Prostate gland (tissue), 2 donors: ENCODE results near the gene PTDSS2.

Experiments used
- POLR2A ChIP-seq: fragments of 450-650 bp; IDR thresholded peaks from one replicate; pipeline ENCODE4 v1.6.1; 2016; ENCODE audit warnings: antibody characterized with exemption, mild to moderate bottlenecking
- POLR2AphosphoS5 ChIP-seq: sonication (generic); formaldehyde crosslinking; IDR thresholded peaks from one replicate; pipeline ENCODE4 v1.6.1; 2017; ENCODE audit warnings: antibody characterized with exemption
- TF ChIP-seq, protein P1 (sequence below), 4 experiments: fragments of 200-600 bp in 2 of 4; fragments of 450-650 bp in 2 of 4; sonication (generic) in 2 of 4; IDR thresholded peaks; 1 replicate in 3 of 4; 2 replicates in 1 of 4; pipeline ENCODE4 v1.5.1; 2016 to 2019; ENCODE audit warnings: antibody characterized with exemption in 4 of 4, mild to moderate bottlenecking in 2 of 4, moderate library complexity in 2 of 4

DNA sequence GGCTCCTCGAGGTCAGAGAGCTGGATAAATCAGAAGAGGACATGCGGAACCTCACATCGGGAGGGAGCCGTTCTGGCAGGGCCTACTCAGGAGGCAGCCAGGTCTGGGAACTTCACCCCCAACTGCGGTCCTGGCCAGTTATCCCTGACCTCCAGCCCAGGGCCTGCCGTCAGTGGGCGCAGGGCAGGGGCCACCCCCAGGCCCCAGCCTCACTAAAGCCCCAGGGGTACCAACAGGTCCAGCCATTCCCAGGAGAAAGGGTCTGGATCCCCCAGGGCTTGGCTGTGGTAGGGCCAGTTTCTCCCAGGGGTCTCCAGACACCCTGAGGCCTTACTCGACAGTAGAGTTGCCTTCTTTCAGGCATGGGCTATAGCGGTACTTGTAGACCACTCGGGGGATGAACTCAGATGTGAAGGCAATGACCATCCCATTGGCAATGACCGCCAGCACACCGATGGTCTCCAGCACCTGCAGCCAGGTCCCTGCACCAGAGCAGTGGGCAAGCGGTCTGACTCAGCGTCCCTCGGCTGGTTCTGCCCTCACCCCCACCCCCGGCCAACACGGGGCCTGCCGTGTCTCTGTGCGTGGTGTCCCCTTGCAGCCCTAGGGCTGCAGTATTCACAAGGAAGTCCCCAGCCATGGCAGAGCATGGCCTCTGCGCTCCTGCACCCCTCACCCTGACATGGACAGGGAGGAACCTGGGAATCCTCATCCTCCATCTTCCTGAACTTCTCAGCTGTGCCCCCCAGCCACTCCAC, 30.7 kb upstream of the PTDSS2 start:
- TF ChIP-seq, protein P1, sequence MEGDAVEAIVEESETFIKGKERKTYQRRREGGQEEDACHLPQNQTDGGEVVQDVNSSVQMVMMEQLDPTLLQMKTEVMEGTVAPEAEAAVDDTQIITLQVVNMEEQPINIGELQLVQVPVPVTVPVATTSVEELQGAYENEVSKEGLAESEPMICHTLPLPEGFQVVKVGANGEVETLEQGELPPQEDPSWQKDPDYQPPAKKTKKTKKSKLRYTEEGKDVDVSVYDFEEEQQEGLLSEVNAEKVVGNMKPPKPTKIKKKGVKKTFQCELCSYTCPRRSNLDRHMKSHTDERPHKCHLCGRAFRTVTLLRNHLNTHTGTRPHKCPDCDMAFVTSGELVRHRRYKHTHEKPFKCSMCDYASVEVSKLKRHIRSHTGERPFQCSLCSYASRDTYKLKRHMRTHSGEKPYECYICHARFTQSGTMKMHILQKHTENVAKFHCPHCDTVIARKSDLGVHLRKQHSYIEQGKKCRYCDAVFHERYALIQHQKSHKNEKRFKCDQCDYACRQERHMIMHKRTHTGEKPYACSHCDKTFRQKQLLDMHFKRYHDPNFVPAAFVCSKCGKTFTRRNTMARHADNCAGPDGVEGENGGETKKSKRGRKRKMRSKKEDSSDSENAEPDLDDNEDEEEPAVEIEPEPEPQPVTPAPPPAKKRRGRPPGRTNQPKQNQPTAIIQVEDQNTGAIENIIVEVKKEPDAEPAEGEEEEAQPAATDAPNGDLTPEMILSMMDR (IDR thresholded peaks at IDR 0.05) = no peak
- no peak for TF ChIP-seq POLR2A
- no peak for TF ChIP-seq POLR2AphosphoS5
